ENCODE data around the gene SLC16A2.

SLC16A2 gene

GRCh38 chrX:74536152-74536831, 115.0 kb downstream of the SLC16A2 start:
- Histone ChIP-seq H4K20me1 (ENCODE audit: insufficient read depth, low read length) (no peaks in the 10 kb centered on the region), H3K9ac (ENCODE audit: low read depth, low read length) (no peak overlapping the region), H3K27ac (ENCODE audit: low read length) (no peak overlapping the region), H3K4me3 (ENCODE audit: low read depth in 1 of 2, low read length in 2 of 2) (no peak overlapping the region), H3K79me2 (ENCODE audit: insufficient read depth, low read length) (no peaks in the 10 kb centered on the region), H3K4me2 (ENCODE audit: insufficient read depth, low read length) (no peak overlapping the region), H3K27me3 (ENCODE audit: insufficient read depth, low read length, poor library complexity) (no peaks in the 10 kb centered on the region), H3K36me3 (ENCODE audit: insufficient read depth, low read length) (no peaks in the 10 kb centered on the region), H2AFZ (ENCODE audit: low read depth, low read length) (no peak overlapping the region), H3K4me1 (ENCODE audit: insufficient read depth, low read length) (no peaks in the 10 kb centered on the region), H3K9me3 (ENCODE audit: insufficient read depth, low read length, severe bottlenecking) (no peaks in the 10 kb centered on the region)
- ATAC-seq (ENCODE audit: insufficient read depth, low read depth) (no peak), DNase-seq (no peak)
- TF ChIP-seq EZH2 (IDR thresholded peaks at IDR 0.05; ENCODE audit: borderline replicate concordance, low read depth, low read length, severe bottlenecking) (no peak), CTCF (IDR thresholded peaks at IDR 0.05; ENCODE audit: borderline replicate concordance, extremely low read depth, low read length, poor library complexity, severe bottlenecking) (no peak)

- Histone ChIP-seq H2AFZ (ENCODE audit: low read depth, low read length) (no peak overlapping the region), H3K9ac (ENCODE audit: low read depth, low read length) (no peak overlapping the region), H3K4me3 (ENCODE audit: low read depth in 1 of 2, low read length in 2 of 2) (no peak overlapping the region), H3K79me2 (ENCODE audit: insufficient read depth, low read length) (no peaks in the 10 kb centered on the region), H3K27ac (ENCODE audit: low read length) (no peak overlapping the region), H3K9me3 (ENCODE audit: insufficient read depth, low read length, severe bottlenecking) (no peaks in the 10 kb centered on the region), H3K36me3 (ENCODE audit: insufficient read depth, low read length) (no peaks in the 10 kb centered on the region), H3K4me2 (ENCODE audit: insufficient read depth, low read length) (no peak overlapping the region), H3K4me1 (ENCODE audit: insufficient read depth, low read length) (no peaks in the 10 kb centered on the region), H3K27me3 (ENCODE audit: insufficient read depth, low read length, poor library complexity) (no peaks in the 10 kb centered on the region), H4K20me1 (ENCODE audit: insufficient read depth, low read length) (no peaks in the 10 kb centered on the region)
- no peak for DNase-seq
- ATAC-seq (ENCODE audit: insufficient read depth, low read depth): no peak
- TF ChIP-seq CTCF (IDR thresholded peaks at IDR 0.05; ENCODE audit: borderline replicate concordance, extremely low read depth, low read length, poor library complexity, severe bottlenecking) (no peak), EZH2 (IDR thresholded peaks at IDR 0.05; ENCODE audit: borderline replicate concordance, low read depth, low read length, severe bottlenecking) (no peak)
Observed at GRCh38 chrX:74536832-74537371, 115.6 kb downstream of the SLC16A2 start.

GRCh38 chrX:74540635-74541249, 119.4 kb downstream of the SLC16A2 start:
- no peak for ATAC-seq (ENCODE audit: insufficient read depth, low read depth)
- H2AFZ ChIP-seq (ENCODE audit: low read depth, low read length): no peak overlapping the region
- no peaks in the 10 kb centered on the region for H3K4me1 ChIP-seq (ENCODE audit: insufficient read depth, low read length)
- no peaks in the 10 kb centered on the region for H3K79me2 ChIP-seq (ENCODE audit: insufficient read depth, low read length)
- DNase-seq: no peak
- H3K36me3 ChIP-seq (ENCODE audit: insufficient read depth, low read length): no peaks in the 10 kb centered on the region
- no peaks in the 10 kb centered on the region for H3K9me3 ChIP-seq (ENCODE audit: insufficient read depth, low read length, severe bottlenecking)
- H3K27ac ChIP-seq (ENCODE audit: low read length): no peak overlapping the region
- no peak overlapping the region for H3K4me2 ChIP-seq (ENCODE audit: insufficient read depth, low read length)
- no peaks in the 10 kb centered on the region for H4K20me1 ChIP-seq (ENCODE audit: insufficient read depth, low read length)
- no peak overlapping the region for H3K9ac ChIP-seq (ENCODE audit: low read depth, low read length)
- TF ChIP-seq EZH2 (IDR thresholded peaks at IDR 0.05; ENCODE audit: borderline replicate concordance, low read depth, low read length, severe bottlenecking) (no peak), CTCF (IDR thresholded peaks at IDR 0.05; ENCODE audit: borderline replicate concordance, extremely low read depth, low read length, poor library complexity, severe bottlenecking) (no peak)
- no peak overlapping the region for H3K4me3 ChIP-seq (ENCODE audit: low read depth in 1 of 2, low read length in 2 of 2)
- H3K27me3 ChIP-seq (ENCODE audit: insufficient read depth, low read length, poor library complexity): no peaks in the 10 kb centered on the region

Data from DND-41 (cell line).